ENCODE results near the gene INPP5J. TPM values are rescaled to one million over a fixed set of nuclear protein-coding genes. Genes with fewer than 3 reads are reported as not detected.
A peak's percentile ranks its signal among the peaks of the same experiment; 100 is the strongest.

The INPP5J gene
- total RNA-seq, 1 donor, result 1.6 TPM

Small RNA genes lying within 50 kb of the gene (small RNA-seq; reads per million reads assigned to genes)
- gene MIR3928, result 0.88 reads per million, percentile 25 among the genes with 10 or more reads in this experiment

Other genes starting within 250 kb of the INPP5J start
- 15.3 TPM for gene MORC2, start 154.2 kb upstream of the INPP5J start, total RNA-seq
- gene TUG1, start 153.7 kb upstream of the INPP5J start, total RNA-seq, result 56.3 TPM
- 6.2 TPM for gene SMTN, start 41.6 kb upstream of the INPP5J start, total RNA-seq
- 5.1 TPM for gene SELENOM, start 15.4 kb upstream of the INPP5J start, total RNA-seq
- gene PLA2G3, start 17.5 kb downstream of the INPP5J start, total RNA-seq, result under 0.01 TPM
- 14.8 TPM for gene RNF185, start 37.2 kb downstream of the INPP5J start, total RNA-seq
- 55.7 TPM for gene LIMK2, start 89.3 kb downstream of the INPP5J start, total RNA-seq
- gene PIK3IP1, start 169.5 kb downstream of the INPP5J start, total RNA-seq, result 67.9 TPM
- 72.2 TPM for gene PATZ1, start 223.4 kb downstream of the INPP5J start, total RNA-seq